Astrocyte (in vitro differentiated cells and primary cell): Measurements from ENCODE around the gene JMJD7. TPM values are rescaled to one million over a fixed set of nuclear protein-coding genes. Genes with fewer than 3 reads are reported as not detected.

Experiments used
- DNase-seq: peaks from one replicate; pipeline ENCODE4 v3.0.0-alpha.2; 2010; ENCODE audit warnings: low read depth
- FAIRE-seq: peaks from 2 replicates; lab custom pipeline; 2011; peaks lifted over from hg19 to GRCh38; lab: Jason Lieb, UNC
- H2AFZ ChIP-seq: 2 replicates; pipeline ENCODE4 v1.6.0; 2012; ENCODE audit warnings: low read depth, low read length, inconsistent platforms
- H3K27ac ChIP-seq: 2 replicates; pipeline ENCODE4 v1.5.1; 2011; ENCODE audit warnings: low read depth, low read length, inconsistent platforms
- H3K27me3 ChIP-seq: 2 replicates; pipeline ENCODE4 v1.6.0; 2011; ENCODE audit warnings: low read length, inconsistent platforms; ENCODE audit not compliant: insufficient read depth
- H3K36me3 ChIP-seq: 2 replicates; pipeline ENCODE4 v1.5.1; 2011; ENCODE audit warnings: low read length, inconsistent platforms; ENCODE audit not compliant: insufficient read depth
- H3K4me1 ChIP-seq: 2 replicates; pipeline ENCODE4 v1.5.1; 2011; ENCODE audit warnings: low read length, inconsistent platforms; ENCODE audit not compliant: insufficient read depth
- H3K4me2 ChIP-seq: 2 replicates; pipeline ENCODE4 v1.6.0; 2012; ENCODE audit warnings: low read length, inconsistent platforms
- H3K4me3 ChIP-seq: 2 replicates; pipeline ENCODE4 v1.5.1; 2011; ENCODE audit warnings: low read depth, mild to moderate bottlenecking, low read length, inconsistent platforms; ENCODE audit not compliant: insufficient read depth
- H3K79me2 ChIP-seq: 2 replicates; pipeline ENCODE4 v1.6.0; 2012; ENCODE audit warnings: mild to moderate bottlenecking, low read length, inconsistent platforms; ENCODE audit not compliant: insufficient read depth
- H3K9ac ChIP-seq: 2 replicates; pipeline ENCODE4 v1.6.0; 2012; ENCODE audit warnings: mild to moderate bottlenecking, low read length, inconsistent platforms
- H3K9me3 ChIP-seq: 2 replicates; pipeline ENCODE4 v1.5.1; 2012; ENCODE audit warnings: low read depth, mild to moderate bottlenecking, low read length, inconsistent platforms; ENCODE audit not compliant: insufficient read depth
- H4K20me1 ChIP-seq: 2 replicates; pipeline ENCODE4 v1.6.0; 2012; ENCODE audit warnings: low read length, inconsistent platforms; ENCODE audit not compliant: insufficient read depth
- H3K27ac Mint-ChIP-seq: one replicate; pipeline ENCODE4 v1.8.0; 2021; ENCODE audit warnings: mild to moderate bottlenecking, mixed read lengths; ENCODE audit not compliant: unreplicated experiment
- H3K27me3 Mint-ChIP-seq: one replicate; pipeline ENCODE4 v1.8.0; 2021; ENCODE audit warnings: low read depth, mixed read lengths; ENCODE audit not compliant: unreplicated experiment
- H3K36me3 Mint-ChIP-seq: one replicate; pipeline ENCODE4 v1.8.0; 2021; ENCODE audit warnings: low read depth, mixed read lengths; ENCODE audit not compliant: unreplicated experiment
- H3K4me1 Mint-ChIP-seq: one replicate; pipeline ENCODE4 v1.8.0; 2021; ENCODE audit warnings: low read depth, mixed read lengths; ENCODE audit not compliant: unreplicated experiment
- H3K4me3 Mint-ChIP-seq: one replicate; pipeline ENCODE4 v1.8.0; 2021; ENCODE audit warnings: mild to moderate bottlenecking, moderate library complexity, mixed read lengths; ENCODE audit not compliant: unreplicated experiment
- H3K9me3 Mint-ChIP-seq: one replicate; pipeline ENCODE4 v1.8.0; 2021; ENCODE audit warnings: mild to moderate bottlenecking, mixed read lengths; ENCODE audit not compliant: unreplicated experiment
- EZH2 ChIP-seq: IDR thresholded peaks from 2 replicates; pipeline ENCODE4 v1.6.1; 2012; ENCODE audit warnings: mild to moderate bottlenecking, low read length, inconsistent platforms; ENCODE audit not compliant: insufficient read depth
- total RNA-seq: library from RNA; stranded (reverse); gene quantifications from 2 replicates; pipeline ENCODE4 v1.2.1, GENCODE V29; 2021
- TF ChIP-seq, protein P1 (sequence below): IDR thresholded peaks from 2 replicates; pipeline ENCODE4 v1.5.1; 2011; ENCODE audit warnings: low read depth, mild to moderate bottlenecking, inconsistent platforms, low read length, moderate library complexity; ENCODE audit not compliant: insufficient read depth

The JMJD7 gene
- total RNA-seq, 1 donor from 2014 or later = 7.6 TPM

- Histone ChIP-seq H3K79me2 (no peaks in the 10 kb centered on the region), H2AFZ (no peak overlapping the region), H4K20me1 (no peaks in the 10 kb centered on the region), H3K27ac (no peak overlapping the region), H3K36me3 (no peaks in the 10 kb centered on the region), H3K4me2 (no peak overlapping the region), H3K9me3 (no peaks in the 10 kb centered on the region), H3K9ac (no peak overlapping the region), H3K27me3 (no peaks in the 10 kb centered on the region), H3K4me1 (peaks cover 6% of the 10 kb centered on the region), H3K4me3 (no peak overlapping the region)
- H3K4me1 Mint-ChIP-seq = no peaks in the 10 kb centered on the region
- H3K36me3 Mint-ChIP-seq = peaks cover 6% of the 10 kb centered on the region
- peaks cover 21% of the 10 kb centered on the region for H3K27me3 Mint-ChIP-seq
- no peak for FAIRE-seq
- H3K4me3 Mint-ChIP-seq = no peak overlapping the region
- H3K27ac Mint-ChIP-seq = no peak overlapping the region
- no peak for DNase-seq
- H3K9me3 Mint-ChIP-seq = no peaks in the 10 kb centered on the region
- TF ChIP-seq EZH2 = no peak
These were observed 29.4 kb downstream of the JMJD7 start for GRCh38 chr15:41857316-41857715.

GRCh38 chr15:41858756-41859155, 30.9 kb downstream of the JMJD7 start:
- Mint-ChIP-seq H3K27ac (no peak overlapping the region), H3K4me1 (no peaks in the 10 kb centered on the region), H3K9me3 (no peaks in the 10 kb centered on the region), H3K36me3 (peaks cover 6% of the 10 kb centered on the region), H3K27me3 (peaks cover 31% of the 10 kb centered on the region), H3K4me3 (no peak overlapping the region)
- DNase-seq (no peak), FAIRE-seq (no peak)
- Histone ChIP-seq H2AFZ (no peak overlapping the region), H3K27ac (no peak overlapping the region), H3K9me3 (no peaks in the 10 kb centered on the region), H3K4me3 (no peak overlapping the region), H3K4me1 (peaks cover 6% of the 10 kb centered on the region), H3K36me3 (no peaks in the 10 kb centered on the region), H3K27me3 (no peaks in the 10 kb centered on the region), H4K20me1 (no peaks in the 10 kb centered on the region), H3K4me2 (no peak overlapping the region), H3K79me2 (no peaks in the 10 kb centered on the region), H3K9ac (no peak overlapping the region)
- TF ChIP-seq, protein P1, sequence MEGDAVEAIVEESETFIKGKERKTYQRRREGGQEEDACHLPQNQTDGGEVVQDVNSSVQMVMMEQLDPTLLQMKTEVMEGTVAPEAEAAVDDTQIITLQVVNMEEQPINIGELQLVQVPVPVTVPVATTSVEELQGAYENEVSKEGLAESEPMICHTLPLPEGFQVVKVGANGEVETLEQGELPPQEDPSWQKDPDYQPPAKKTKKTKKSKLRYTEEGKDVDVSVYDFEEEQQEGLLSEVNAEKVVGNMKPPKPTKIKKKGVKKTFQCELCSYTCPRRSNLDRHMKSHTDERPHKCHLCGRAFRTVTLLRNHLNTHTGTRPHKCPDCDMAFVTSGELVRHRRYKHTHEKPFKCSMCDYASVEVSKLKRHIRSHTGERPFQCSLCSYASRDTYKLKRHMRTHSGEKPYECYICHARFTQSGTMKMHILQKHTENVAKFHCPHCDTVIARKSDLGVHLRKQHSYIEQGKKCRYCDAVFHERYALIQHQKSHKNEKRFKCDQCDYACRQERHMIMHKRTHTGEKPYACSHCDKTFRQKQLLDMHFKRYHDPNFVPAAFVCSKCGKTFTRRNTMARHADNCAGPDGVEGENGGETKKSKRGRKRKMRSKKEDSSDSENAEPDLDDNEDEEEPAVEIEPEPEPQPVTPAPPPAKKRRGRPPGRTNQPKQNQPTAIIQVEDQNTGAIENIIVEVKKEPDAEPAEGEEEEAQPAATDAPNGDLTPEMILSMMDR = no peak
- no peak for TF ChIP-seq EZH2

DNA sequence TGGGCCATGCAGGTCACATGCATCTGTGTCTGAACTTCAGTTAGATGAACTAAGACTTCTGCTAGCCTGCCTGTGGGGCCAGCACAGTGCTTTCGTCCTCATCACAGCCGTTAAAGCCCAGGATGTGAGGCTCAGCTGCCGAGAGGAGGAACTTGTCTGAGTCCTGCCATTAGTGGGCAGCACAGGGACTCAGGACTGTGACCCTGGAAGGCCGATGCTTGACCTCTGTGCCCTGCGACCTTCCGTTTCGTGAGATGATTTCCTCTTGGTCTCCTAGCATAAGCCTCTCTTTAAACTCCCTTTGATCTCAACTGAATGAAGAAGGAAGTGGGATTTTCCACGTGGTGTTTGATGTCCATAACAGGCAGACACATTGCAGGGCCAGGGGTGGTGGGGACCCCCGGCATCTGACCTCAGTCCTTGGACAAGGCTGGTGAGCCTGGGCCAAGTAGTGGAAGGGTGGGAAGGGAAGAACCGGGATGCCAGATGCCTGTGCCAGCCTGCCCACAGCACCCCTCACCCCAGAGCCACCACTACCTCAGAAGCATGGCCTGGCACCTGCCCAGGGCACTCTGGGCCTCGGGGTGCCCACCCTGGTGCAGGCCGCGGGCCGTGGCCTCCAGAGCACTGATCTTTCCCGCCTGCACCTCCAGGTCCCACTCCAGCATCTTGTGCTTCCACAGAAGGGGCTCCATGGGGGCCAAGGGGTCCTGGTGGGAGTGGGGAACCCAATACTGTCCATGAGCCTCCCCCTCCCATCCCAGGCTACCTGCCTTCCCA, 32.3 kb downstream of the JMJD7 start:
- no peak for DNase-seq
- Histone ChIP-seq H3K79me2 (no peaks in the 10 kb centered on the region), H3K9ac (no peak overlapping the region), H3K4me2 (no peak overlapping the region), H3K4me3 (no peak overlapping the region), H3K27ac (no peak overlapping the region), H2AFZ (no peak overlapping the region), H3K36me3 (no peaks in the 10 kb centered on the region), H3K27me3 (no peaks in the 10 kb centered on the region), H4K20me1 (no peaks in the 10 kb centered on the region), H3K9me3 (no peaks in the 10 kb centered on the region), H3K4me1 (peaks cover 3% of the 10 kb centered on the region)
- no peak for TF ChIP-seq EZH2
- TF ChIP-seq, protein P1 = no peak
- FAIRE-seq = no peak
- no peak overlapping the region for H3K4me3 Mint-ChIP-seq
- peaks cover 42% of the 10 kb centered on the region for H3K27me3 Mint-ChIP-seq
- peaks cover 6% of the 10 kb centered on the region for H3K36me3 Mint-ChIP-seq
- H3K4me1 Mint-ChIP-seq = no peaks in the 10 kb centered on the region
- no peaks in the 10 kb centered on the region for H3K9me3 Mint-ChIP-seq
- H3K27ac Mint-ChIP-seq = no peak overlapping the region
